Upper lobe of right lung (tissue), 1 donor: Measurements from ENCODE around the gene CNTNAP2. TPM values are rescaled to one million over a fixed set of nuclear protein-coding genes. Genes with fewer than 3 reads are reported as not detected.

Experiments
- ATAC-seq: fragments of 200-7000 bp; cut with Tn5 transposase; one replicate; pipeline ENCODE4 v1.9.1; 2020; ENCODE audit warnings: mild to moderate bottlenecking, moderate library complexity
- DNase-seq: peaks from one replicate; pipeline ENCODE4 v3.0.0-alpha.2; 2020
- H3K27ac ChIP-seq: fragments of 200-600 bp; one replicate; pipeline ENCODE4 v1.8.0; 2022
- H3K27me3 ChIP-seq: fragments of 200-600 bp; one replicate; pipeline ENCODE4 v1.8.0; 2022; ENCODE audit warnings: mild to moderate bottlenecking
- H3K36me3 ChIP-seq: fragments of 200-600 bp; one replicate; pipeline ENCODE4 v1.8.0; 2022
- H3K4me1 ChIP-seq: fragments of 200-600 bp; one replicate; pipeline ENCODE4 v1.8.0; 2022
- H3K4me3 ChIP-seq: fragments of 200-600 bp; one replicate; pipeline ENCODE4 v1.8.0; 2022; ENCODE audit warnings: mild to moderate bottlenecking
- H3K9me3 ChIP-seq: fragments of 200-600 bp; one replicate; pipeline ENCODE4 v1.8.0; 2022
- intact Hi-C: fragments of 100-400 bp; cut with DNase I; formaldehyde crosslinking; loops from one replicate; pipeline ENCODE4 v1.11.0; 2022
- total RNA-seq: library from RNA; stranded (reverse); fragmentation: NEBNext Ultra II Directional; extraction: Animal tissue kit (Norgen Biotek cat#: 25700); gene quantifications from one replicate; pipeline ENCODE4 v1.2.1, GENCODE V29; 2021
- TF ChIP-seq, protein P1 (sequence below): fragments of 200-600 bp; IDR thresholded peaks from one replicate; pipeline ENCODE4 v1.8.0; 2022; ENCODE audit warnings: antibody characterized with exemption
- donor health status: DM: no; HTN: yes; CAD: no; lungs with severe emphysema.

CNTNAP2 gene
- total RNA-seq, 1 donor from 2014 or later: 0.41 TPM

DNA sequence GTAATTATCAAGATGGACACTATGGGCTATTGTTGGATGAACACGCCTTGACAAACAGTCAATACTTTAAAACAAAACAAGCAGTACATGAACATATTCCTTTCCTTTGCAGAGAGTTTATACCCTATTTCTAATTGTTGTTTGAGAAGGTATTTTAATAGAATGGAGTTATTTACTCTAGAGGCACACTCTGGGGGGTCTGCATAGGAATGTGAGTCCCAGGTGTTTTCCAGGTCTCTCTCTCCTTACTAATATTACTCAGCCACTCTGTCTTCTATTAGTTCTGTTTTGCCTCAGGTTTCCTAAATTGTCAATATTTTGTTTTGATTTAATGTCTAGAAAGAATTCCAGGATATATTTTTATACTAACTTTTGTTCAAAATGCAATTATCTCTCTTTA, 1091.4 kb downstream of the CNTNAP2 start:
- intact Hi-C loops: no loop called here
- no peak overlapping the region for H3K4me3 ChIP-seq
- TF ChIP-seq, protein P1, sequence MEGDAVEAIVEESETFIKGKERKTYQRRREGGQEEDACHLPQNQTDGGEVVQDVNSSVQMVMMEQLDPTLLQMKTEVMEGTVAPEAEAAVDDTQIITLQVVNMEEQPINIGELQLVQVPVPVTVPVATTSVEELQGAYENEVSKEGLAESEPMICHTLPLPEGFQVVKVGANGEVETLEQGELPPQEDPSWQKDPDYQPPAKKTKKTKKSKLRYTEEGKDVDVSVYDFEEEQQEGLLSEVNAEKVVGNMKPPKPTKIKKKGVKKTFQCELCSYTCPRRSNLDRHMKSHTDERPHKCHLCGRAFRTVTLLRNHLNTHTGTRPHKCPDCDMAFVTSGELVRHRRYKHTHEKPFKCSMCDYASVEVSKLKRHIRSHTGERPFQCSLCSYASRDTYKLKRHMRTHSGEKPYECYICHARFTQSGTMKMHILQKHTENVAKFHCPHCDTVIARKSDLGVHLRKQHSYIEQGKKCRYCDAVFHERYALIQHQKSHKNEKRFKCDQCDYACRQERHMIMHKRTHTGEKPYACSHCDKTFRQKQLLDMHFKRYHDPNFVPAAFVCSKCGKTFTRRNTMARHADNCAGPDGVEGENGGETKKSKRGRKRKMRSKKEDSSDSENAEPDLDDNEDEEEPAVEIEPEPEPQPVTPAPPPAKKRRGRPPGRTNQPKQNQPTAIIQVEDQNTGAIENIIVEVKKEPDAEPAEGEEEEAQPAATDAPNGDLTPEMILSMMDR: no peak
- H3K9me3 ChIP-seq: no peaks in the 10 kb centered on the region
- no peak overlapping the region for H3K27ac ChIP-seq
- ATAC-seq (no peak), DNase-seq (no peak)
- no peaks in the 10 kb centered on the region for H3K36me3 ChIP-seq
- H3K4me1 ChIP-seq: no peaks in the 10 kb centered on the region
- H3K27me3 ChIP-seq: no peaks in the 10 kb centered on the region

DNA sequence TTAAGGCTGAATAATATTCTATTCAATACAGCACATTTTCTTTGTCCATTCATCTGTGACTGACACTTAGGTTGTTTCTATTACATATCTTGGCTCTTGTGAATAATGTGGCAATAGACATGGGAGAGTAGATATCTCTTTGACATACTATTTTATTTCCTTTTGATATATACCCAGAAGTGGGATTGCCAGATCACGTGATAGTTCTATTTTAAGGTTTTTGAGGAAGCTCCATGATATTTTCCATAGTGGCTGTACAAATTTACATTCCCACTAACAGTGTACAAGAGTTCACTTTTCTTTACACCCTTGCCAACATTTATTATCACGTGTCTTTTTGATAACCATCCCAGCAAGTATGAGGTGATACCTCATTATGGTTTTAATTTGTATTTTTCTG, 1114.7 kb downstream of the CNTNAP2 start:
- Histone ChIP-seq H3K4me1 (no peaks in the 10 kb centered on the region), H3K4me3 (no peak overlapping the region), H3K27me3 (no peaks in the 10 kb centered on the region), H3K36me3 (no peaks in the 10 kb centered on the region), H3K9me3 (no peaks in the 10 kb centered on the region), H3K27ac (no peak overlapping the region)
- no peak for ATAC-seq
- intact Hi-C loops: no loop called here
- DNase-seq: no peak
- TF ChIP-seq, protein P1: no peak

DNA sequence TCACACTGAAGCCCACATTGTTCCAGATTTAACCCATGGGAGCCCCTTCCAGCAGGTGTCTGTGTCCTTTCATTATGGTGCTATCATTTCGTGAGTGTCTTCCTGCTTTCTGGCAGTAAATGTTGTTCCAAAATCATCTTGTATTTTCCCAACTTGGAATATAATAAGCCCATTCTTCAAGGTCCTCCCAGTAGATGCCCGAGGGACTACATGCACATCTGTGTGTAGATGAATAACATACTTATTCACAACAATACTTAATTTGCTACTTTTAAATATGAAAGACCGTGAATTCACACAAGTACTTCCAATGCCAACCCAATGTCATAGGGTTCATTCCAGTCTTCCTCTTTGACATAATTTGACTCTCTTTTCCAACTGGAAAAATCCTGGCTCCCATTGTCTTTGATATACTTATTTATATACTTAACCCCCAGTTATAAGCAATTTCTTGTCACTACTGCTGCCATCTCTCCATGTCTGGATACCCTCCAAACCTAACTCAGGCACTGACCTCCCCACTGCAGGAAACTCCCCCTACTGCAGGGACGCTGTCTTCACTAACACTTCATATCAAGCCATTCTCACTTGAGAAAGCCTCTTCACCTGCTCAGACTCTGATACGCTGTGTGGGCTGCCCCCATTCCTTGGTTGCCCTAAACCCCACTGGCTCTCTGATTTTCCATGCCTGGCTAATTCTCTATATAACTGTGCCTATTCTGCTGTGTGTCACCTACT, 1119.2 kb downstream of the CNTNAP2 start:
- intact Hi-C loops: no loop called here
- Histone ChIP-seq H3K4me1 (no peaks in the 10 kb centered on the region), H3K36me3 (no peaks in the 10 kb centered on the region), H3K27me3 (no peaks in the 10 kb centered on the region), H3K9me3 (no peaks in the 10 kb centered on the region), H3K27ac (no peak overlapping the region), H3K4me3 (no peak overlapping the region)
- DNase-seq (no peak), ATAC-seq (no peak)
- TF ChIP-seq, protein P1: no peak

DNA sequence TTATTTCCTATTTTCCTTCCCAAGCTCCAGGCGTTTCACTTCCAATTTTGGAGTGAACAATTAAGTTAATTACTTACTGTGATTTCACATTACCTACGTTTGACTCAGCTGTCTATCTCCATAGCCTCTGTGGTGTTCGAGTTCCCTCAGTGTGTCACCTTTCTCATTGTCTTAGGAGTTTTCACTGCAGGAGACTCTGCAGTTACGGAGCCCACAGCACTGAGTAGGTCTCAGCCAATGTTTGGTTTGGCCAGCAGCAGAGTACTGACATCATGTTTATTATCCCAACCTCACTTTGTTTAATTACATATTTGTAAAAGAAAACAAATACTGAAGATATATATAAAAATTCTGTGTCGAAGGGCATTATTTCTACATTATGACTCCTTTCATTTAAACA, 1123.9 kb downstream of the CNTNAP2 start:
- TF ChIP-seq, protein P1: no peak
- DNase-seq (no peak), ATAC-seq (no peak)
- Histone ChIP-seq H3K4me1 (no peaks in the 10 kb centered on the region), H3K4me3 (no peak overlapping the region), H3K9me3 (no peaks in the 10 kb centered on the region), H3K36me3 (no peaks in the 10 kb centered on the region), H3K27ac (no peak overlapping the region), H3K27me3 (no peaks in the 10 kb centered on the region)
- intact Hi-C loops: no loop called here

DNA sequence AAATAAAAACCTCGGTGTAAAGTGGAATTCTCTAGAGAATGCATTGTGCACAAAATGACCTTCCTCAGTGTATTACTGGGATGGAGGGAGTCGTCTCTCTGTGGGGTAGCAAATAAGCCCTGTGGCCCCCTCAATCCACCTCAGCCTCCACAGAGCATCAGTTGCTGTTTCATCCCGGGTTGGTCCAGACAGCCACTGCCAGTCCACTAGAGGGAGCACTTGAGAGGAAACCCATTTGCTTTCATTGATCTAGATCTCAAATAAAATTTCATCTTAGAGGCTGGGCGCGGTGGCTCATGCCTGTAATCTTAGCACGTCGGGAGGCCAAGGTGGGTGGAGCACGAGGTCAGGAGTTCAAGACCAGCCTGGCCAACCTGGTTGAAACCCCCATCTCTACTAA, 1128.7 kb downstream of the CNTNAP2 start:
- Histone ChIP-seq H3K27me3 (no peaks in the 10 kb centered on the region), H3K4me1 (no peaks in the 10 kb centered on the region), H3K36me3 (no peaks in the 10 kb centered on the region), H3K4me3 (no peak overlapping the region), H3K9me3 (no peaks in the 10 kb centered on the region), H3K27ac (no peak overlapping the region)
- TF ChIP-seq, protein P1: peak; percentile 62
- DNase-seq: no peak
- ATAC-seq: peak; percentile 74
- intact Hi-C loops: no loop called here

DNA sequence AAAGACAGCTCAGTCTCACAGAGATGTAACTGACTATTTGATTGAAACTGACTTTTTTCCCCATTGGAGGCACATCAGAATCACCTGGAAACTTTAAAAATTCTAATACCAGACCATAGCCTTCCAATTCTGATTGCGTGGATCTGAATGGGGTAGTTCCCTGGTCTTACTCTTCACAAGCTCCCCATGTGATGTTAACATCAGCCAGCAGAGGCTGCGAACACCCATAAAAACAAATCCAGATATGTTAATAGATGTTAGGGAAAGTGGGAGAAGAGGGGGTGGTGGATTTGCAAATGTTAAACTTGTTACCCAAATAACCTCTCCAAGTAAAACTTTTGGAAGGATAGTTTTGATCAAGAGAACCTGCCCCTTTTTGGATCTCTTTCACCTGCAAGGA, 1133.4 kb downstream of the CNTNAP2 start:
- H3K4me1 ChIP-seq: no peaks in the 10 kb centered on the region
- H3K9me3 ChIP-seq: no peaks in the 10 kb centered on the region
- intact Hi-C loops: no loop called here
- ATAC-seq (no peak), DNase-seq (no peak)
- no peaks in the 10 kb centered on the region for H3K27me3 ChIP-seq
- TF ChIP-seq, protein P1: no peak
- no peak overlapping the region for H3K27ac ChIP-seq
- no peak overlapping the region for H3K4me3 ChIP-seq
- H3K36me3 ChIP-seq: no peaks in the 10 kb centered on the region
